AG04450 (cell line): ENCODE measurements around the gene CASKIN1. TPM values are rescaled to one million over a fixed set of nuclear protein-coding genes. Genes with fewer than 3 reads are reported as not detected.

Experiments used
- CTCF ChIA-PET: fragments of 300-600, 350-600 bp; formaldehyde crosslinking; extraction: SDS; loops from one replicate; lab custom pipeline; 2022; ENCODE audit warnings: antibody characterized with exemption, inconsistent platforms; lab: Charles Lee
- POLR2A ChIA-PET: fragments of 350-600 bp; formaldehyde crosslinking; extraction: SDS; loops from one replicate; lab custom pipeline; 2021; ENCODE audit warnings: antibody characterized with exemption, inconsistent platforms; lab: Yijun Ruan, JAX
- DNase-seq: peaks from one replicate; pipeline ENCODE4 v3.0.0-alpha.2; 2011; ENCODE audit warnings: low read depth, low spot score
- H3K27ac ChIP-seq: one replicate; pipeline ENCODE4 v1.5.1; 2012; ENCODE audit warnings: low read depth, low read length, control low read depth
- H3K27me3 ChIP-seq: one replicate; pipeline ENCODE4 v1.6.0; 2012; ENCODE audit warnings: low read length; ENCODE audit not compliant: control insufficient read depth, insufficient read depth
- H3K4me3 ChIP-seq: 2 replicates; pipeline ENCODE4 v1.5.1; 2011; ENCODE audit warnings: mild to moderate bottlenecking, low read depth, low read length, control low read depth
- H3K9me3 ChIP-seq: 2 replicates; pipeline ENCODE4 v1.5.1; 2012; ENCODE audit warnings: low read length; ENCODE audit not compliant: control insufficient read depth, insufficient read depth
- CTCF ChIP-seq: IDR thresholded peaks from 2 replicates; pipeline ENCODE4 v1.5.1; 2011; ENCODE audit warnings: low read depth, low read length, control low read depth, inconsistent platforms
- polyA plus RNA-seq: library from polyadenylated mRNA; depleted of rRNA; stranded (reverse); fragments of >200 nt; gene quantifications from 2 replicates; pipeline ENCODE4 v1.2.3, GENCODE V29; 2011

The CASKIN1 gene
- polyA plus RNA-seq, 1 experiment: 0.02 TPM

GRCh38 chr16:2212362-2213324 is 16.2 kb upstream of the CASKIN1 start:
- H3K9me3 ChIP-seq: no peaks in the 10 kb centered on the region; the same call in 1 of the 2 replicates
- TF ChIP-seq CTCF: no peak
- DNase-seq: no peak
- ChIA-PET POLR2A (interaction anchor here (1.1 kb wide), 1 partner anchor 57 kb away, joined by 3 read pairs; the partner anchor contains the start of gene TRAF7), CTCF (no interaction called here)
- peak overlapping the region; percentile 67 for H3K4me3 ChIP-seq
- no peak overlapping the region for H3K27ac ChIP-seq
- no peaks in the 10 kb centered on the region for H3K27me3 ChIP-seq

- POLR2A ChIA-PET: interaction anchor here (0.7 kb wide), 1 partner anchor 289 kb away, joined by 4 read pairs; no protein-coding TSS in a partner anchor
Observed at GRCh38 chr16:2211923-2212347, 15.5 kb upstream of the CASKIN1 start.

GRCh38 chr16:2210386-2211365 is 14.3 kb upstream of the CASKIN1 start, which contains the start of gene BRICD5:
Gene BRICD5 (minus strand): TSS chr16:2210863. CDS start chr16:2210833, 30 bp downstream.
- Histone ChIP-seq H3K27me3 (no peaks in the 10 kb centered on the region), H3K9me3 (no peaks in the 10 kb centered on the region; the same call in 1 of the 2 replicates), H3K4me3 (no peak within 1 kb of the TSS), H3K27ac (no peak within 1 kb of the TSS)
- TF ChIP-seq CTCF: no peak
- DNase-seq: no peak
- ChIA-PET POLR2A (interaction anchor here (0.7 to 2.8 kb wide), 3 partner anchors 56 to 290 kb away, joined by 3 to 17 read pairs (median 4); partner anchors contain the start of genes TBL3 and TRAF7), CTCF (no interaction called here)

More at GRCh38 chr16:2211923-2212347, 15.5 kb upstream of the CASKIN1 start:
- CTCF ChIA-PET: no interaction called here
- no peak for TF ChIP-seq CTCF
- Histone ChIP-seq H3K27me3 (no peaks in the 10 kb centered on the region), H3K4me3 (no peak overlapping the region), H3K9me3 (no peaks in the 10 kb centered on the region; the same call in 1 of the 2 replicates), H3K27ac (no peak overlapping the region)
- no peak for DNase-seq

GRCh38 chr16:2210009-2210332 is 13.6 kb upstream of the CASKIN1 start:
- CTCF ChIA-PET: no interaction called here
- no peak overlapping the region for H3K4me3 ChIP-seq
- TF ChIP-seq CTCF: no peak
- H3K27ac ChIP-seq: no peak overlapping the region
- POLR2A ChIA-PET: interaction anchor here (1.0 to 2.8 kb wide), 2 partner anchors 55 to 238 kb away, joined by 3 to 17 read pairs; partner anchors contain the start of genes TBL3 and TRAF7
- H3K27me3 ChIP-seq: no peaks in the 10 kb centered on the region
- no peaks in the 10 kb centered on the region; the same call in 1 of the 2 replicates for H3K9me3 ChIP-seq
- DNase-seq: no peak
